ENCODE measurements around the gene P2RY8. TPM values are rescaled to one million over a fixed set of nuclear protein-coding genes. Genes with fewer than 3 reads are reported as not detected.
A peak's percentile ranks its signal among the peaks of the same experiment; 100 is the strongest.

Gene P2RY8
- total and polyA plus RNA-seq, 4 experiments from 2014 or later: 194 to 261 (median 195) TPM

DNA sequence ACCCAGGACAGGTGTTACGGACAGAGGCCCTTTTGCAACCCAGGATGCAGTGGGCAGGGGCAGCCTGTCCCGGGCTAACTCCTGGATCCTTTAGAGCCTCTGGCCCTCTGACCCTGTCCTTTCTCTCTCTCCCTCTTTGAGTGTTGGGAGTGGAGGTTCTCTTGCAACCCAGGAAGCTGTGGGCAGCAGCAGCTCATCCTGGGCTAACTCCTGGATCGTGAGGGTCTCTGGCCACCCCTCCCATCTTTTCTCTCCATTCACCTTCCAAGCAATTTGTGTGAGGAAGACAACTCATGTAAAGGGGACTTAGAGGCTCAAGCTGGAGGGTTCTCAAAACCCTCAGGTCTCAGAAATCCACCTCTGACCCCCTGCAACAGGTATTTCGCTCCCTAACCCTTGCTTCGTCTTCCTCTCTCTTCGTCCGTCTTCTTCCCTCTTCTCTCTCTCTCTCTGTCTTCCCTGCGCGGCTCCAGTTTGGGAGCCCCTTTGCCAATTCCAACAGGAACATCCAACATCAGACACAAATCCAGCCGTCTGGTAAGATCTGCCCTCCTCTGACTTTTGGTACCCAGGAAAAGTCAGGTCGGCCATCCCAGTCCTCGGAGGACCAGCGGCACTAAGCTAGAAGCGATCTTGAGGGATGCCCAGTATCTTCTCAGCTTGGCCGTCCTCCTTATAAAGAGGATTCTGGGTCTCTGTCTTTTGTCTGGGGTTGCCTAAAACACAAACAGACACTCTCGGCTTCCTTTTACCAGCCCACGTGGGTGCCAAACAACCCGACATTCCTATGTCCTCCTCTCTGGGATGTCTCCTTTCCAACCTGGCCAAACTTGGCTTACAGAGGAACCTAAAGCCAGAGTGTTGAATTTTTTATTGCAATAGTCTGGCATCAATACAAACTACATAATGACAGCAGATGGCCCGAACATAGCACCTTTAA lies 92.2 kb downstream of the P2RY8 start:
- peak overlapping the region in 5 of 7 donors; percentile 1 to 52 (median 26) for H3K27ac Mint-ChIP-seq
- peaks cover 3 to 29% (median 18%) of the 10 kb centered on the region in 8 donors for H3K9me3 Mint-ChIP-seq
- H3K36me3 Mint-ChIP-seq: peaks cover 34 to 64% of the 10 kb centered on the region in 2 donors
- Histone ChIP-seq H3K4me3 (ENCODE audit: low read length in 2 of 2) (no peak overlapping the region), H3K27ac (ENCODE audit: low read depth, low read length) (no peak overlapping the region), H3K9me3 (ENCODE audit: control insufficient read depth in 1 of 2, low read length in 2 of 2) (no peaks in the 10 kb centered on the region), H3K4me1 (ENCODE audit: insufficient read depth, low read length) (no peaks in the 10 kb centered on the region), H3K27me3 (ENCODE audit: insufficient read depth, low read length) (no peaks in the 10 kb centered on the region), H3K36me3 (ENCODE audit: insufficient read depth, low read length) (peaks cover 3% of the 10 kb centered on the region)
- CTCF ChIA-PET (ENCODE audit: partially characterized antibody): no interaction called here
- intact Hi-C loops (cut with micrococcal nuclease): no loop called here
- peaks cover 7 to 23% (median 13%) of the 10 kb centered on the region in 4 donors for H3K4me1 Mint-ChIP-seq
- H3K4me3 Mint-ChIP-seq: no peak overlapping the region
- H3K27me3 Mint-ChIP-seq: no peaks in the 10 kb centered on the region
- peak in 1 of 5 donors; percentile 28 for DNase-seq
- POLR2A ChIA-PET (ENCODE audit: partially characterized antibody): no interaction called here

GRCh38 chrX:1443496-1444075 lies 93.4 kb downstream of the P2RY8 start:
- H3K9me3 Mint-ChIP-seq: peaks cover 0 to 19% (median 12%) of the 10 kb centered on the region in 8 donors
- ChIA-PET CTCF (ENCODE audit: partially characterized antibody) (no interaction called here), POLR2A (ENCODE audit: partially characterized antibody) (no interaction called here)
- H3K4me1 ChIP-seq (ENCODE audit: insufficient read depth, low read length): no peaks in the 10 kb centered on the region
- H3K4me3 ChIP-seq (ENCODE audit: low read length in 2 of 2): no peak overlapping the region
- DNase-seq: no peak
- H3K27ac ChIP-seq (ENCODE audit: low read depth, low read length): no peak overlapping the region
- H3K36me3 Mint-ChIP-seq: peaks cover 34 to 59% of the 10 kb centered on the region in 2 donors
- H3K27me3 ChIP-seq (ENCODE audit: insufficient read depth, low read length): no peaks in the 10 kb centered on the region
- H3K4me1 Mint-ChIP-seq: peaks cover 0 to 12% (median 7%) of the 10 kb centered on the region in 4 donors
- peaks cover 10% of the 10 kb centered on the region for H3K36me3 ChIP-seq (ENCODE audit: insufficient read depth, low read length)
- no peaks in the 10 kb centered on the region for H3K27me3 Mint-ChIP-seq
- peak overlapping the region in 4 of 7 donors; percentile 12 to 76 (median 48) for H3K27ac Mint-ChIP-seq
- intact Hi-C loops (cut with micrococcal nuclease): no loop called here
- H3K4me3 Mint-ChIP-seq: peak overlapping the region in 2 of 8 donors; percentile 8 to 29
- H3K9me3 ChIP-seq (ENCODE audit: control insufficient read depth in 1 of 2, low read length in 2 of 2): no peaks in the 10 kb centered on the region

DNA sequence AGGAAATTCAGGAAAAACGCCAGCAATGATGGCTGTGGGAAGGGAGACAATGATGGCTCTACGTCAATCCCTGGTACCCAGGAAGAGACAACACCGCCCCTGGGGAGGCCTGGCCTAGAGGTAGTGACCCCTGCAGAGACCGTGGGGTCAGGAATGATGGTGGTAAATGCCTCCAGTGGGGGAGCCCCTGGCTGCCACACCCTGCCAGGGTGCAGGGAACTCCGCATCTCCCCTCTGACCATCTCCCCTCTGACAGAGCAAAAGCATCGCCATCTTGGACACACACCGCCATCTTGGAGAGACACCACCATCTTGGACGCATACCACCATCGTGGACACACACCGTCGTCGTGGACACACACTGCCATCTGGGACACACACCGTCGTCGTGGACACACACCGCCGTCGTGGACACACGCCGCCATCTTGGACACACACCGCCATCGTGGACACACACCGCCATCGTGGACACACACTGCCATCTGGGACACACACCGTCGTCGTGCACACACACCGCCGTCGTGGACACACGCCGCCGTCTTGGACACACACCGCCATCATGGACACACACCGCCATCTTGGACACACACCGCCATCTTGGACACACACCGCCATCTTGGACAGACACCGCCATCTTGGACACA lies 94.1 kb downstream of the P2RY8 start:
- no peaks in the 10 kb centered on the region for H3K4me1 ChIP-seq (ENCODE audit: insufficient read depth, low read length)
- H3K9me3 ChIP-seq (ENCODE audit: control insufficient read depth in 1 of 2, low read length in 2 of 2): no peaks in the 10 kb centered on the region
- no peaks in the 10 kb centered on the region for H3K27me3 Mint-ChIP-seq
- no peak overlapping the region for H3K4me3 Mint-ChIP-seq
- intact Hi-C loops (cut with micrococcal nuclease): no loop called here
- ChIA-PET CTCF (ENCODE audit: partially characterized antibody) (no interaction called here), POLR2A (ENCODE audit: partially characterized antibody) (no interaction called here)
- H3K4me1 Mint-ChIP-seq: peaks cover 0 to 11% (median 5%) of the 10 kb centered on the region in 4 donors
- DNase-seq: no peak
- H3K36me3 ChIP-seq (ENCODE audit: insufficient read depth, low read length): peaks cover 10% of the 10 kb centered on the region
- H3K4me3 ChIP-seq (ENCODE audit: low read length in 2 of 2): no peak overlapping the region
- peaks cover 37 to 57% of the 10 kb centered on the region in 2 donors for H3K36me3 Mint-ChIP-seq
- peaks cover 0 to 15% (median 7%) of the 10 kb centered on the region in 8 donors for H3K9me3 Mint-ChIP-seq
- no peak overlapping the region for H3K27ac ChIP-seq (ENCODE audit: low read depth, low read length)
- no peak overlapping the region for H3K27ac Mint-ChIP-seq
- no peaks in the 10 kb centered on the region for H3K27me3 ChIP-seq (ENCODE audit: insufficient read depth, low read length)

DNA sequence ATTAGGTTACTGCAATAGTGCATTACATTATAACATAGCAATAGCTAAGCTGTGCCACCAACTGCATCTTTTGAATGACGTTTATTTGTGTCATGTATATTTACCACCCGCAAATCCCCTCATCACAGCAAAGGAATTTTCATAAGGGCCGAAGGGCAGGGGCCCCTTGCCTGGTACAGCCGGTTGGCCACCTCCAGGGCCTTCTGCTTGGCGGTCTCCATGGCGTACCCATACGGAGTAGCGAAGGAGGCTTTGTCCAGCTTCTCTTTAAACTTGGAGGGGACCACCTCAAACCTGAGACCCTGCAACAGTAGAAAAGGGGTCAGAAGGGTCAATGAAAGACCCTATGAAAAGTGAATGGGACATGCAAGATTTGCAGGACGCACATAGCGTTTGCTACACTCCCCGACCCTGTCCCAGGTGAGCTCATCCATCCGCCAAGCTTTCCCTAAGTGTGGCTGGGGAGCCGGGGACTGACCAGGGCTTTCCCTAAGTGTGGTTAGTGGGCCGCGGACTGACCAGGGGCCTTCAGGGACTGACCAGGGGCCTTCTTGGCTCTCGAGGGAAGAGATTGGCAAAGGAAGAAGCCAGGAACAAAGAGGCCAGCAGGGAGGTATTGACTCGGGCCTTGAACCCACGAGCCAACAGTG lies 94.8 kb downstream of the P2RY8 start:
- H3K27ac ChIP-seq (ENCODE audit: low read depth, low read length): no peak overlapping the region
- CTCF ChIA-PET (ENCODE audit: partially characterized antibody): no interaction called here
- H3K9me3 Mint-ChIP-seq: peaks cover 0 to 14% (median 5%) of the 10 kb centered on the region in 8 donors
- H3K36me3 Mint-ChIP-seq: peaks cover 44 to 57% of the 10 kb centered on the region in 2 donors
- DNase-seq: peak in 1 of 5 donors; percentile 32
- H3K27ac Mint-ChIP-seq: peak overlapping the region in 1 of 7 donors; percentile 22
- H3K27me3 ChIP-seq (ENCODE audit: insufficient read depth, low read length): no peaks in the 10 kb centered on the region
- H3K36me3 ChIP-seq (ENCODE audit: insufficient read depth, low read length): peaks cover 10% of the 10 kb centered on the region
- intact Hi-C loops (cut with micrococcal nuclease): no loop called here
- H3K4me3 ChIP-seq (ENCODE audit: low read length in 2 of 2): no peak overlapping the region
- POLR2A ChIA-PET (ENCODE audit: partially characterized antibody): no interaction called here
- H3K4me3 Mint-ChIP-seq: no peak overlapping the region
- H3K9me3 ChIP-seq (ENCODE audit: control insufficient read depth in 1 of 2, low read length in 2 of 2): no peaks in the 10 kb centered on the region
- H3K27me3 Mint-ChIP-seq: no peaks in the 10 kb centered on the region
- peaks cover 0 to 9% (median 4%) of the 10 kb centered on the region in 4 donors for H3K4me1 Mint-ChIP-seq
- H3K4me1 ChIP-seq (ENCODE audit: insufficient read depth, low read length): no peaks in the 10 kb centered on the region

DNA sequence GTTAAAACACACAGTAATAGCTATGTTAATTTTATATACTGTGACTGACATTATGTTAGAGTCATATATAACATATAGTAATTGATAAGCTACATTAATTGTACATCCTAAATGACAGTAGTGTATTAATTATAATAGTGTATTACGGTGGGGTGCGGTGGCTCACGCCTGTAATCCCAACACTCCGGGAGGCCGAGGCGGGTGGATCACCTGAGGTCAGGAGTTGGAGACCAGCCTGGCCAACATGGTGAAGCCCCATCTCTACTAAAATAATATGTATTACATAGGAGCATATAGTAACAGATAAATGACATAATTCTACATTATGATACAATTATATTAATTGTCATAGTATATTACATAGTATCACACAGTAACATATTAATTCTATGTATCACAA lies 96.5 kb downstream of the P2RY8 start:
- H3K27ac ChIP-seq (ENCODE audit: low read depth, low read length): no peak overlapping the region
- Mint-ChIP-seq H3K27ac (no peak overlapping the region), H3K9me3 (peaks cover 0 to 14% (median 3%) of the 10 kb centered on the region in 8 donors), H3K4me3 (no peak overlapping the region), H3K4me1 (peaks cover 0 to 6% (median 4%) of the 10 kb centered on the region in 4 donors), H3K27me3 (no peaks in the 10 kb centered on the region), H3K36me3 (peaks cover 48 to 60% of the 10 kb centered on the region in 2 donors)
- no peak overlapping the region for H3K4me3 ChIP-seq (ENCODE audit: low read length in 2 of 2)
- no peaks in the 10 kb centered on the region for H3K9me3 ChIP-seq (ENCODE audit: control insufficient read depth in 1 of 2, low read length in 2 of 2)
- no peaks in the 10 kb centered on the region for H3K4me1 ChIP-seq (ENCODE audit: insufficient read depth, low read length)
- POLR2A ChIA-PET (ENCODE audit: partially characterized antibody): no interaction called here
- no peak for DNase-seq
- H3K27me3 ChIP-seq (ENCODE audit: insufficient read depth, low read length): no peaks in the 10 kb centered on the region
- intact Hi-C loops (cut with micrococcal nuclease): no loop called here
- peaks cover 15% of the 10 kb centered on the region for H3K36me3 ChIP-seq (ENCODE audit: insufficient read depth, low read length)
- CTCF ChIA-PET (ENCODE audit: partially characterized antibody): no interaction called here

DNA sequence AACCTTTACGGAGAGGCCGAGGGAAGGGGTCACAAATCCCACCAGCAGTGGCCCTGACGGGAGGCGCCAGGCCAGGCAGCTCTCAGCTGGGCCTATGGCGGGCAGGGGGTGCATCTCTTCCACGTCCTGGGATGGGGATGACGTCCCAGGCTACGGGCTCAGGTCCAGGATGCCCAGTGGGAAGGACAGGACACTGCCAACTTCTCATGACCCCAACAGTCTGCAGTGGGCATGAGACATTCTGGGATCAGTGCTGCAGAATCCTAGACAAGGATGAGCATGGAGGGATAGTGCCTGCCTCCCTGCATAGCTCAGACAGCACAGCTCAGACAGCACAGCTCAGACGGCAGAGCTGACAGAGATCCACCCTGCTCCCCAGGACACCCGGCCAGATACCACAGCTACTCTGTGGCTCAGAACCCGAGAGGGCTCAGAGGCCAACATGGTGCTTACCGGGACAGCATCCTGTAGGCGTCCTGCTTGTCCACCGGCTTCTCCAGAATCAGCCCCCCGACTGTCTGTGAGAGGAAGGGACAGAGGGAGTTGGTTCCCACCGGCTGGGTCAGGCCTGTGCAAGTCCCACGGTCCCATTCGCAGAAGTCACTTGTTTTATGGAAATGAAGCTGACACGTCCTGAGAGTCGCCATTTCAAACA lies 101.6 kb downstream of the P2RY8 start:
- no peaks in the 10 kb centered on the region for H3K9me3 Mint-ChIP-seq
- peaks cover 33 to 46% of the 10 kb centered on the region in 2 donors for H3K36me3 Mint-ChIP-seq
- ChIA-PET POLR2A (ENCODE audit: partially characterized antibody) (no interaction called here), CTCF (ENCODE audit: partially characterized antibody) (no interaction called here)
- Histone ChIP-seq H3K9me3 (ENCODE audit: control insufficient read depth in 1 of 2, low read length in 2 of 2) (no peaks in the 10 kb centered on the region), H3K36me3 (ENCODE audit: insufficient read depth, low read length) (peaks cover 12% of the 10 kb centered on the region), H3K27ac (ENCODE audit: low read depth, low read length) (no peak overlapping the region), H3K4me1 (ENCODE audit: insufficient read depth, low read length) (no peaks in the 10 kb centered on the region), H3K27me3 (ENCODE audit: insufficient read depth, low read length) (no peaks in the 10 kb centered on the region), H3K4me3 (ENCODE audit: low read length in 2 of 2) (no peak overlapping the region)
- H3K4me3 Mint-ChIP-seq: no peak overlapping the region
- no peaks in the 10 kb centered on the region for H3K27me3 Mint-ChIP-seq
- intact Hi-C loops (cut with micrococcal nuclease): no loop called here
- no peaks in the 10 kb centered on the region for H3K4me1 Mint-ChIP-seq
- H3K27ac Mint-ChIP-seq: no peak overlapping the region
- peak in 1 of 5 donors; percentile 37 for DNase-seq

Data from CD4-positive, alpha-beta memory T cell (primary cell).